GM18951 (cell line): ENCODE data around the gene KCNV2.

ENCODE experiments used
- POLR2A ChIP-seq: IDR thresholded peaks from 4 replicates; pipeline ENCODE4 v1.6.1; 2011; ENCODE audit warnings: mild to moderate bottlenecking; ENCODE audit not compliant: insufficient read length, insufficient read depth; ENCODE audit errors: extremely low read depth
- in situ Hi-C: fragments of 300-500 bp; cut with MboI; formaldehyde crosslinking; loops from one replicate; pipeline ENCODE4 v1.12.0; 2022; ENCODE audit warnings: low sequenced_read_pairs, mixed read lengths, inconsistent platforms; ENCODE audit not compliant: unreplicated experiment

Gene KCNV2

GRCh38 chr9:2726650-2727340, 9.5 kb downstream of the KCNV2 start:
- in situ Hi-C loops = loop anchor here (25.0 kb wide), 1 partner anchor 589 kb away; no protein-coding TSS in a partner anchor

GRCh38 chr9:2727374-2727773, 10.1 kb downstream of the KCNV2 start:
- no peak for TF ChIP-seq POLR2A
- in situ Hi-C loops = loop anchor here (25.0 kb wide), 1 partner anchor 590 kb away; no protein-coding TSS in a partner anchor

More at GRCh38 chr9:2726650-2727340, 9.5 kb downstream of the KCNV2 start:
- no peak for TF ChIP-seq POLR2A

- in situ Hi-C loops = loop anchor here (25.0 kb wide), 1 partner anchor 591 kb away; no protein-coding TSS in a partner anchor
- TF ChIP-seq POLR2A = no peak
These were observed 10.8 kb downstream of the KCNV2 start for GRCh38 chr9:2727966-2728613.

GRCh38 chr9:2729003-2729402, 11.7 kb downstream of the KCNV2 start:
- in situ Hi-C loops = loop anchor here (25.0 kb wide), 1 partner anchor 592 kb away; no protein-coding TSS in a partner anchor
- no peak for TF ChIP-seq POLR2A

GRCh38 chr9:2729721-2730120, 12.4 kb downstream of the KCNV2 start:
- no peak for TF ChIP-seq POLR2A
- in situ Hi-C loops = loop anchor here (25.0 kb wide), 1 partner anchor 592 kb away; no protein-coding TSS in a partner anchor

GRCh38 chr9:2730971-2731370, 13.7 kb downstream of the KCNV2 start:
- in situ Hi-C loops = loop anchor here (25.0 kb wide), 1 partner anchor 594 kb away; no protein-coding TSS in a partner anchor
- TF ChIP-seq POLR2A = no peak

GRCh38 chr9:2732492-2732891, 15.2 kb downstream of the KCNV2 start:
- TF ChIP-seq POLR2A = no peak
- in situ Hi-C loops = loop anchor here (25.0 kb wide), 1 partner anchor 595 kb away; no protein-coding TSS in a partner anchor

GRCh38 chr9:2740616-2741015, 23.3 kb downstream of the KCNV2 start:
- in situ Hi-C loops = loop anchor here (25.0 kb wide), 1 partner anchor 603 kb away; no protein-coding TSS in a partner anchor

GRCh38 chr9:2741441-2742158, 24.3 kb downstream of the KCNV2 start:
- in situ Hi-C loops = loop anchor here (25.0 kb wide), 1 partner anchor 604 kb away; no protein-coding TSS in a partner anchor
- TF ChIP-seq POLR2A = no peak

More at GRCh38 chr9:2740616-2741015, 23.3 kb downstream of the KCNV2 start:
- TF ChIP-seq POLR2A = no peak

- in situ Hi-C loops = loop anchor here (25.0 kb wide), 1 partner anchor 605 kb away; no protein-coding TSS in a partner anchor
- TF ChIP-seq POLR2A = no peak
These were observed 24.9 kb downstream of the KCNV2 start for GRCh38 chr9:2742214-2742613.

GRCh38 chr9:2743937-2744529, 26.7 kb downstream of the KCNV2 start:
- in situ Hi-C loops = loop anchor here (25.0 kb wide), 1 partner anchor 607 kb away; no protein-coding TSS in a partner anchor
- no peak for TF ChIP-seq POLR2A

- in situ Hi-C loops = loop anchor here (25.0 kb wide), 1 partner anchor 608 kb away; no protein-coding TSS in a partner anchor
- TF ChIP-seq POLR2A = no peak
These were observed 28.5 kb downstream of the KCNV2 start for GRCh38 chr9:2745560-2746380.
